Measurements from ENCODE around the gene RAC3. TPM values are rescaled to one million over a fixed set of nuclear protein-coding genes. Genes with fewer than 3 reads are reported as not detected.

The RAC3 gene
- total RNA-seq, 4 donors from 2014 or later: 13.7 to 34.1 (median 14.8) TPM

DNA sequence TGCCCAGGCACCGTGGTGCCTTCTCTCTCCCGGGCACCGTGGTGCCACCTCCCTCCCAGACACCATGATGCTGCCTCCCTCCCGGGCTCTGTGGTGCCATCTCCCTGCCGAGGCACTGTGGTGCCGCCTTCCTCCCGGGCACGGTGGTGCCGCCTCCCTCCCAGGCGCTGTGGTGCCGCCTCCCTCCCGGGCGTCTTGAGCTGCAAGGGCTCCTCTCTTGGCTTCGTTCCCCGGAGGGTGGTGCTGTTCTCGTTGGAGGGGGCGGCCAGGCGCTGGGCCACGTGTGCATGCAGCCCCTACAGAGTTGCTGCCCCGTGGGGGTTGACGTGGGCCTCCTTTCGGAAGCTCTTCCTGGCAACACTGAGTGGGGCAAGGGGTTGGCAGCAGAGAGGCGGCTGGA lies 17.0 kb upstream of the RAC3 start:
- Histone ChIP-seq H3K36me3 (peaks cover 16% of the 10 kb centered on the region), H3K4me3 (no peak overlapping the region), H3K9me3 (no peaks in the 10 kb centered on the region), H3K4me1 (peaks cover 26% of the 10 kb centered on the region), H3K27ac (no peak overlapping the region), H3K27me3 (no peaks in the 10 kb centered on the region)
- 17% methylated on average over 16 of the region's 23 CpGs for WGBS
- TF ChIP-seq, protein P1, sequence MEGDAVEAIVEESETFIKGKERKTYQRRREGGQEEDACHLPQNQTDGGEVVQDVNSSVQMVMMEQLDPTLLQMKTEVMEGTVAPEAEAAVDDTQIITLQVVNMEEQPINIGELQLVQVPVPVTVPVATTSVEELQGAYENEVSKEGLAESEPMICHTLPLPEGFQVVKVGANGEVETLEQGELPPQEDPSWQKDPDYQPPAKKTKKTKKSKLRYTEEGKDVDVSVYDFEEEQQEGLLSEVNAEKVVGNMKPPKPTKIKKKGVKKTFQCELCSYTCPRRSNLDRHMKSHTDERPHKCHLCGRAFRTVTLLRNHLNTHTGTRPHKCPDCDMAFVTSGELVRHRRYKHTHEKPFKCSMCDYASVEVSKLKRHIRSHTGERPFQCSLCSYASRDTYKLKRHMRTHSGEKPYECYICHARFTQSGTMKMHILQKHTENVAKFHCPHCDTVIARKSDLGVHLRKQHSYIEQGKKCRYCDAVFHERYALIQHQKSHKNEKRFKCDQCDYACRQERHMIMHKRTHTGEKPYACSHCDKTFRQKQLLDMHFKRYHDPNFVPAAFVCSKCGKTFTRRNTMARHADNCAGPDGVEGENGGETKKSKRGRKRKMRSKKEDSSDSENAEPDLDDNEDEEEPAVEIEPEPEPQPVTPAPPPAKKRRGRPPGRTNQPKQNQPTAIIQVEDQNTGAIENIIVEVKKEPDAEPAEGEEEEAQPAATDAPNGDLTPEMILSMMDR (IDR thresholded peaks at IDR 0.05): peak in 1 of 2 donors; percentile 23
- TF ChIP-seq POLR2AphosphoS5 (IDR thresholded peaks at IDR 0.05): no peak
- DNase-seq (ENCODE audit: low spot score in 2 of 2): no peak

DNA sequence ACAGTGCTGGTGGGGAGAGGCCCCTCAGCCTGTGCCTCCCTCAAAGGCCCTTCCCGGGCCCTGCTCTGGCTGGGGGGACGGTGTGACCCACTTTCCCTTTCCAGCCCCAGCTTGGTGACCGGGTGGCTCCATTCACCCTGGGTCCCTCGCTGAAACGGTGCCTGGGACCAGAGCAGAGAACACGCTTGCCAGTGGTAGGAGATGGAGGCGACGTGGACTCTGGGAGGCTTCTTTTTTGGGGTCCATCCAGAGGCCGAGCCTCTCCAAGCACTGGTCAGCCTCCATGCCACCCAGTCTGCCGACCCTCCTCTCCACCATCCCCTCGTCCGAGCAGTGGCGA lies 16.5 kb upstream of the RAC3 start:
- Histone ChIP-seq H3K36me3 (peaks cover 15% of the 10 kb centered on the region), H3K4me1 (peaks cover 26% of the 10 kb centered on the region), H3K9me3 (no peaks in the 10 kb centered on the region), H3K4me3 (no peak overlapping the region), H3K27ac (no peak overlapping the region), H3K27me3 (no peaks in the 10 kb centered on the region)
- TF ChIP-seq EP300 (IDR thresholded peaks at IDR 0.05) (no peak), POLR2A (IDR thresholded peaks at IDR 0.05) (no peak), POLR2AphosphoS5 (IDR thresholded peaks at IDR 0.05) (no peak)
- TF ChIP-seq, protein P1 (IDR thresholded peaks at IDR 0.05): no peak
- WGBS: 70% methylated on average over 3 of the region's 13 CpGs
- DNase-seq (ENCODE audit: low spot score in 2 of 2): no peak

DNA sequence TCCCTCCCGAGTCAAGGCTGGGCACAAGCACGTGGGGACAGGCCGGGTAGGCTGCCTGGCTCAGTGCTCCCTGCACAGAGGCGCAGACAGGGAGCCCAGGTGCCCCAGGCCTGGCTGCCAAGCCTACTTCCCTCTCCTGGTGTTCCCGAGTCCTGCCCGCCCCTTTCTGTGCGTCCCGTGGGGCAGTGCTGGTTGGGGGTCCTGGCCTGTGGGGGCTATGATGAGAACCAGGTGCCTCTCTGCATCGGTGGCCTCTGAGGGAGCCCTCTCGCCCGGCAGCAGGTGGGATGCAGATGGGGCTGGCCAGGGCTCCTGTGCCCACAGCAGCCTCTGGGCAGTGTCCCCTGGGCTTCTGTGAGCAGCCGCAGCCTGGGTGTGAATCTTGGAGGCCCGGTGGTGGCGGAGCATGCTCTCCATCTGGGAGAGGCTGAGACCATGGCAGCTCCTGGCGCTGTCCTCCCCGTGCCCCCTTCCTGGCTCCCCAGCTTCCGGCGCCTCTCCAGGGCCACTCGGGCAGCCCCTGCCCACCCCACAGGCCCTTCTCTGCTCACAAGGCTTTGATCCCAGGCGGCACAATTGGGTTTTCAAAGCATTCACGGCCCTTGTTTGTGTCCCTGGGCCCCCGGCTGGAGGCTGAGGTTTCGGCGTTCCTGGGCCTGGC lies 16.0 kb upstream of the RAC3 start:
- peaks cover 26% of the 10 kb centered on the region for H3K4me1 ChIP-seq
- WGBS: 71% methylated on average over 23 of the region's 24 CpGs
- H3K9me3 ChIP-seq: no peaks in the 10 kb centered on the region
- no peak for TF ChIP-seq EP300 (IDR thresholded peaks at IDR 0.05)
- peaks cover 15% of the 10 kb centered on the region for H3K36me3 ChIP-seq
- no peaks in the 10 kb centered on the region for H3K27me3 ChIP-seq
- no peak overlapping the region for H3K27ac ChIP-seq
- no peak overlapping the region for H3K4me3 ChIP-seq
- DNase-seq (ENCODE audit: low spot score in 2 of 2): no peak

DNA sequence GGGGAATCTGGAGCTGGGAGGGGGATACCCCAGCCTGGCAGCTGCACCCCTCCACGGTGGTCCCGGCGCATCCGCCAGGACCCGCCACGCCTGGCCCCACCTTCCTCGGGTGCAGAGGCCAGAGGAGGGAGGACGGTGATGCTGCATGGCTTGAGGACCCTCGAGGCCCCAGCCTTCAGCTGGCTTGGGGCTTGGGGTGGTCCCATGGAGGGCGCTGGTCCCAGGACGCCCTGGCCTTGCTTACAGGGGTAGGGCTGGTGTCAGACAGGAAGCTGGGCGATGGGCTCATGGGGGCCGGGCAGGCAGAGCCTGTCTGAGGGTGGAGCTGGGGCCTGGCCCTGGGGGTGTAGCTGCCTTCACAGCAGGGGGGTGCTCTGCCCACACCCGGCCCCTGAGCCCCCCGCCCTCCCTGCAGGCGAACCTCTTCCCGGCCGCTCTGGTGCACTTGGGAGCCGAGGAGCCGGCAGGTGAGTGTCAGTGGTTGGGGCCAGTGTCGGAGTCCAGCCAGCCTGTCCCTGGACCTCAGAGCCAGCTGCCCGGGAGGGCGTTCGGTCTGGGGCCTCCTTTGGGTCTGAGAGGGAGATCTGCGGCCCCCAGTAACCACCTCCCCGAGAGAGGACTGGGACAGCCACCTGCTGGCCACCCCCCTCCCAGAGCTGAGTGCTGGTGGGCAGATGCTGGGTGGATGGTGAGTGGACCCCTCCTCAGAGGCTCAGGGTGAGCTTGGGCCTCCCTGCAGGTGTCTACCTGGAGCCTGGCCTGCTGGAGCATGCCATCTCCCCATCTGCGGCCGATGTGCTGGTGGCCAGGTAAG lies 15.2 kb upstream of the RAC3 start:
- DNase-seq (ENCODE audit: low spot score in 2 of 2): no peak

DNA sequence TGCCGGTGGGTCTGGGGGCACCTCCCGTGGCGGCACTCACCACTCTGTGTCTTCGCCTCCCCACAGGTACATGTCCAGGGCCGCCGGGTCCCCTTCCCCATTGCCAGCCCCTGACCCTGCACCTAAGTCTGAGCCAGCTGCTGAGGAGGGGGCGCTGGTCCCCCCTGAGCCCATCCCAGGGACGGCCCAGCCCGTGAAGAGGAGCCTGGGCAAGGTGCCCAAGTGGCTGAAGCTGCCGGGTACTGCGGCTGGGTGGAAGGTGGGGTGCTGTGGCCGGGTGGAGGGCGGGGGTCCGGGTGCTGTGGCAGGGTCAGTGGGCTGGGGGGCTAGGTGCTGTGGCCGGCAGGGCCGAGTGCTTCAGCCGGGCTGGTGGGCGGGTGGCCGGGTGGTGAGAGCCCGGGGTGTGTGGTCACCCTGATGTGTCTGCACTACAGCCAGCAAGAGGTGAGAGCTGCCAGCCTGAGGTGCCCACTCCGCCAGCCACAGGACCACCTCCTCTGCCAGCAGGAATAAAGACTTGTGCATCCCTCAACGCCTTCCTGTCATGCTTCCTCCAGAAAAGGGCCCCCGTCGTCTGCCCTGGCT lies 14.5 kb upstream of the RAC3 start:
- no CpG with 5 or more reads among the region's 24 CpGs for WGBS
- no peaks in the 10 kb centered on the region for H3K27me3 ChIP-seq
- no peak overlapping the region for H3K4me3 ChIP-seq
- H3K36me3 ChIP-seq: peaks cover 8% of the 10 kb centered on the region
- no peak overlapping the region for H3K27ac ChIP-seq
- peaks cover 38% of the 10 kb centered on the region for H3K4me1 ChIP-seq
- H3K9me3 ChIP-seq: no peaks in the 10 kb centered on the region
- TF ChIP-seq EP300 (IDR thresholded peaks at IDR 0.05): no peak
- no peak for TF ChIP-seq POLR2A (IDR thresholded peaks at IDR 0.05)
- TF ChIP-seq, protein P1 (IDR thresholded peaks at IDR 0.05): no peak
- no peak for TF ChIP-seq POLR2AphosphoS5 (IDR thresholded peaks at IDR 0.05)
- DNase-seq (ENCODE audit: low spot score in 2 of 2): no peak

More for the DNA sequence above, 15.2 kb upstream of the RAC3 start:
- H3K36me3 ChIP-seq: peaks cover 15% of the 10 kb centered on the region
- H3K9me3 ChIP-seq: no peaks in the 10 kb centered on the region
- no peak for TF ChIP-seq POLR2A (IDR thresholded peaks at IDR 0.05)
- TF ChIP-seq, protein P1 (IDR thresholded peaks at IDR 0.05): no peak
- no peak for TF ChIP-seq POLR2AphosphoS5 (IDR thresholded peaks at IDR 0.05)
- no peak for TF ChIP-seq EP300 (IDR thresholded peaks at IDR 0.05)
- no peak overlapping the region for H3K4me3 ChIP-seq
- peaks cover 31% of the 10 kb centered on the region for H3K4me1 ChIP-seq
- WGBS: 67% methylated on average over 7 of the region's 28 CpGs
- no peak overlapping the region for H3K27ac ChIP-seq
- H3K27me3 ChIP-seq: no peaks in the 10 kb centered on the region
